Calu3 (cell line): ENCODE results near the gene PHF12. TPM values are rescaled to one million over a fixed set of nuclear protein-coding genes. Genes with fewer than 3 reads are reported as not detected.

ENCODE experiments used
- BruUV-seq: library from RNA; stranded (reverse); fragments of 400-500 nt; replicated peaks from 2 replicates; lab custom pipeline; 2021; lab: Mats Ljungman, UMichigan
- CTCF ChIA-PET: fragments of 300-600 bp; sonication (Branson Sonifier 250); formaldehyde crosslinking; loops from one replicate; lab custom pipeline; 2022; ENCODE audit warnings: antibody characterized with exemption; lab: Charles Lee
- DNase-seq: peaks from one replicate; pipeline ENCODE4 v3.0.0; 2022
- H3K27ac Mint-ChIP-seq: one replicate; pipeline ENCODE4 v1.8.0; 2022; ENCODE audit warnings: mixed read lengths; ENCODE audit not compliant: unreplicated experiment
- H3K27me3 Mint-ChIP-seq: one replicate; pipeline ENCODE4 v1.8.0; 2022; ENCODE audit warnings: mixed read lengths; ENCODE audit not compliant: unreplicated experiment
- H3K36me3 Mint-ChIP-seq: one replicate; pipeline ENCODE4 v1.8.0; 2022; ENCODE audit warnings: mild to moderate bottlenecking, moderate library complexity, mixed read lengths; ENCODE audit not compliant: insufficient read depth, unreplicated experiment
- H3K4me1 Mint-ChIP-seq: one replicate; pipeline ENCODE4 v1.8.0; 2022; ENCODE audit warnings: mild to moderate bottlenecking, low read depth, mixed read lengths; ENCODE audit not compliant: unreplicated experiment
- H3K4me3 Mint-ChIP-seq: one replicate; pipeline ENCODE4 v1.8.0; 2022; ENCODE audit warnings: mild to moderate bottlenecking, low read depth, moderate library complexity, mixed read lengths; ENCODE audit not compliant: unreplicated experiment
- H3K9me3 Mint-ChIP-seq: one replicate; pipeline ENCODE4 v1.8.0; 2022; ENCODE audit warnings: low read depth, mixed read lengths; ENCODE audit not compliant: unreplicated experiment
- intact Hi-C: fragments of 100-400 bp; cut with micrococcal nuclease; formaldehyde crosslinking; loops from one replicate; pipeline ENCODE4 v1.10.0; 2022; ENCODE audit not compliant: unreplicated experiment
- total RNA-seq: library from RNA; stranded (reverse); gene quantifications from 2 replicates; pipeline ENCODE4 v1.2.3, GENCODE V29; 2022
- TF ChIP-seq, protein P1 (sequence below): fragments of 200-600 bp; IDR thresholded peaks from one replicate; pipeline ENCODE4 v1.8.0; 2022; ENCODE audit warnings: antibody characterized with exemption; ENCODE audit not compliant: unreplicated experiment

PHF12 gene
- total RNA-seq, 1 experiment from 2014 or later = 54.0 TPM

DNA sequence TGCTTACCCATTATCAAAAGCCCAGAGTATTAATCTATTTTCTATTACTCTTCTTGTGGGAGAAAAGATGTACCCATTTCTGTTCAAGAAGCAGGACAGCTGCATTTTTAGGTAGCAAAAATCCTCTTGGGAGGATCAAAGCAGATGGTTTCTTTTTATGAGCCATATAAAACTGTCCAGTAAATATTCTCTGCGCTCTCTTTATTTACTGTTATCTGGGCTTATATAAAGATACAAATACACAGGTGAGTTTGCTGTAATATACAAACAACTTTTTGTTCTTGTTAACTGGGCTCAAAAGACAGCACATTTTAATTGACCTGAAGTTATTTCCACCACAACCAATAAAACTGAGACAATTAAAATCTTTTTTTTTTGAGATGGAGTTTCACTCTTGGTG, 10.1 kb downstream of the PHF12 start:
- DNase-seq = no peak
- no peak overlapping the region for H3K27ac Mint-ChIP-seq
- peaks cover 9% of the 10 kb centered on the region for H3K36me3 Mint-ChIP-seq
- no peak overlapping the region for H3K4me3 Mint-ChIP-seq
- no peaks in the 10 kb centered on the region for H3K9me3 Mint-ChIP-seq
- TF ChIP-seq, protein P1, sequence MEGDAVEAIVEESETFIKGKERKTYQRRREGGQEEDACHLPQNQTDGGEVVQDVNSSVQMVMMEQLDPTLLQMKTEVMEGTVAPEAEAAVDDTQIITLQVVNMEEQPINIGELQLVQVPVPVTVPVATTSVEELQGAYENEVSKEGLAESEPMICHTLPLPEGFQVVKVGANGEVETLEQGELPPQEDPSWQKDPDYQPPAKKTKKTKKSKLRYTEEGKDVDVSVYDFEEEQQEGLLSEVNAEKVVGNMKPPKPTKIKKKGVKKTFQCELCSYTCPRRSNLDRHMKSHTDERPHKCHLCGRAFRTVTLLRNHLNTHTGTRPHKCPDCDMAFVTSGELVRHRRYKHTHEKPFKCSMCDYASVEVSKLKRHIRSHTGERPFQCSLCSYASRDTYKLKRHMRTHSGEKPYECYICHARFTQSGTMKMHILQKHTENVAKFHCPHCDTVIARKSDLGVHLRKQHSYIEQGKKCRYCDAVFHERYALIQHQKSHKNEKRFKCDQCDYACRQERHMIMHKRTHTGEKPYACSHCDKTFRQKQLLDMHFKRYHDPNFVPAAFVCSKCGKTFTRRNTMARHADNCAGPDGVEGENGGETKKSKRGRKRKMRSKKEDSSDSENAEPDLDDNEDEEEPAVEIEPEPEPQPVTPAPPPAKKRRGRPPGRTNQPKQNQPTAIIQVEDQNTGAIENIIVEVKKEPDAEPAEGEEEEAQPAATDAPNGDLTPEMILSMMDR = no peak
- BruUV-seq = no TSS peak
- H3K27me3 Mint-ChIP-seq = no peaks in the 10 kb centered on the region
- H3K4me1 Mint-ChIP-seq = peaks cover 14% of the 10 kb centered on the region
- CTCF ChIA-PET = interaction anchor here (0.6 kb wide), 1 partner anchor 115 kb away, joined by 5 read pairs; no protein-coding TSS in a partner anchor
- intact Hi-C loops = no loop called here

DNA sequence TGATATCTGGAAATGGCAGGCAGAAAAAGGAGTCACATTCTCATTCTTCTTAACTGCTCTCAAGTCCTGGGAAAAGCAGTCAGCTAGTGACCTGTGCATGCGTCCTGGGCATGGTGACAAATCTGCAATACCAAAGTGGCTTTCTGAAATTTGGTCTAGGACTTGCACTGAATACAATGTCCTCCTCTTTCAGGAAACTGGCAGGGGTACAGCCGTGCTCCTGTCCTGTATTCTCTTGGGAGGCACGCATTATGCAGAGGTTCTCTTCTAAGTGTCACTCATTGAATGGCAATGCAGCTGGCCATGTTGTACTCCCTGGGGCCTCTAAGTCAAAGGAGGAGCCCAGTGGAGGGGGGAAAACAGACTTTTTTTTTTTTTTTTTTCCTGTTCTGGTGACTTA, 10.6 kb downstream of the PHF12 start:
- TF ChIP-seq, protein P1 = no peak
- CTCF ChIA-PET = interaction anchor here (0.5 to 0.6 kb wide), 2 partner anchors 54 to 114 kb away, joined by 3 to 5 read pairs; no protein-coding TSS in a partner anchor
- Mint-ChIP-seq H3K4me3 (no peak overlapping the region), H3K27ac (no peak overlapping the region), H3K9me3 (no peaks in the 10 kb centered on the region), H3K27me3 (no peaks in the 10 kb centered on the region), H3K4me1 (peaks cover 14% of the 10 kb centered on the region), H3K36me3 (peaks cover 9% of the 10 kb centered on the region)
- BruUV-seq = no TSS peak
- DNase-seq = no peak
- intact Hi-C loops = no loop called here

DNA sequence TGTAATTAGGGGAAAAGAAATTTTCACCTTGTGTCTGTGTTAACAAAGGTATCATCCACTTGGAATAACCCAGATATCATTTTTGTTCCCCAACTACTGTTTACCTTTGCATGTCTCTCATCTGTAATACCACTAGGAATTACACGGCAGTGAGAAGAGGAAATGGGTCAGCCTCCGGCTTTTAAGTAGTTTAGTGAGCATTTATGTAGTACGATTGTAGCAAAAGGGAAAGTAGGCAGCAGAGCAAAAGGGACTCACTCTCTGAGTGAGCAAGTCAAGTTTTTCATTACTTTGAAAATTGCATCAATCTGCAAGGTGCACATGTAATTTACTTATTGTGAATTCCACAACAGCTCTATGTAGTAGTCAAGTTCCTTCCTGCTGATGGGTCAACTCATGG, 11.2 kb downstream of the PHF12 start:
- peaks cover 9% of the 10 kb centered on the region for H3K36me3 Mint-ChIP-seq
- no peak overlapping the region for H3K27ac Mint-ChIP-seq
- CTCF ChIA-PET = no interaction called here
- H3K9me3 Mint-ChIP-seq = no peaks in the 10 kb centered on the region
- BruUV-seq = no TSS peak
- no peak for DNase-seq
- intact Hi-C loops = no loop called here
- peaks cover 14% of the 10 kb centered on the region for H3K4me1 Mint-ChIP-seq
- H3K4me3 Mint-ChIP-seq = no peak overlapping the region
- H3K27me3 Mint-ChIP-seq = no peaks in the 10 kb centered on the region
- TF ChIP-seq, protein P1 = no peak

DNA sequence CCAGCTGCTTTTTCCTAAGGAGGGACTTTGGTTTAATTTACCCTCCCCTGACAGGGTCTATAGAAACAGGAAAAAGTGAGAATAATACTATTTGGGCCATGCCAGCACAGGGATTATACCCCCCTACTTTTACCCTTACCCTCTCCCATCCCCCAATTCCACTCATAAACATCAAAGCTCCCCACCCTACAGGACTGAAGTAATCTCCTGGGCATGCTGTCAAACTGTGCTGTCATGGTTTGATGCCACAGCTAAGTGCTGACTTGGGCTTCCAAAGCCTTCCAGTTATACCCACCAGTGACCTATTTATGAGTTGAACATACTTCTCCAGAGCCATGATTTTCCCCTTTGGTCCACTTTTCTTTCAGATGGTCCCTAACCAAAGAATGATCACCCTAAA, 12.8 kb downstream of the PHF12 start:
- DNase-seq = no peak
- no peaks in the 10 kb centered on the region for H3K9me3 Mint-ChIP-seq
- TF ChIP-seq, protein P1 = no peak
- CTCF ChIA-PET = no interaction called here
- BruUV-seq = no TSS peak
- H3K27ac Mint-ChIP-seq = no peak overlapping the region
- peaks cover 8% of the 10 kb centered on the region for H3K36me3 Mint-ChIP-seq
- intact Hi-C loops = no loop called here
- H3K4me3 Mint-ChIP-seq = no peak overlapping the region
- no peaks in the 10 kb centered on the region for H3K27me3 Mint-ChIP-seq
- peaks cover 14% of the 10 kb centered on the region for H3K4me1 Mint-ChIP-seq
